SJCRH30 (cell line): Measurements from ENCODE around the gene MFSD2A. TPM values are rescaled to one million over a fixed set of nuclear protein-coding genes. Genes with fewer than 3 reads are reported as not detected.
"Not testable (repeated sequence)": the region's sequence is repeated elsewhere in the genome, so short reads cannot be mapped to it uniquely, and the experiment has no call there.

Experiments used
- DNase-seq, 2 experiments: peaks; one replicate each; pipeline ENCODE4 v3.0.0-alpha.2; 2015 to 2020
- H3K27ac ChIP-seq: fragments of 250-450 bp; sonication (Bioruptor Pico); 2 replicates; pipeline ENCODE4 v1.5.1; 2020; ENCODE audit warnings: mild to moderate bottlenecking, moderate library complexity
- H3K27me3 ChIP-seq: fragments of 250-450 bp; sonication (Bioruptor Pico); 2 replicates; pipeline ENCODE4 v1.5.1; 2020; ENCODE audit warnings: mild to moderate bottlenecking, moderate library complexity
- H3K36me3 ChIP-seq: fragments of 250-450 bp; sonication (Bioruptor Pico); 2 replicates; pipeline ENCODE4 v1.5.1; 2020; ENCODE audit warnings: mild to moderate bottlenecking, moderate library complexity
- H3K4me1 ChIP-seq: fragments of 250-450 bp; sonication (Bioruptor Pico); 2 replicates; pipeline ENCODE4 v1.5.1; 2020; ENCODE audit warnings: mild to moderate bottlenecking, moderate library complexity
- H3K4me3 ChIP-seq: fragments of 250-450 bp; sonication (Bioruptor Pico); 2 replicates; pipeline ENCODE4 v1.5.1; 2020; ENCODE audit warnings: mild to moderate bottlenecking, moderate library complexity
- H3K9me3 ChIP-seq: fragments of 250-450 bp; sonication (Bioruptor Pico); replicated peaks from 2 replicates; pipeline ENCODE4 v1.5.1; 2020; ENCODE audit warnings: mild to moderate bottlenecking, moderate library complexity
- total RNA-seq: library from RNA; depleted of rRNA; stranded (reverse); fragments of >200 nt; shearing (Covaris generic); gene quantifications from 2 replicates; pipeline ENCODE4 v1.2.3, GENCODE V29; 2014

MFSD2A gene
- total RNA-seq, 1 experiment from 2014 or later = 56.6 TPM

DNA sequence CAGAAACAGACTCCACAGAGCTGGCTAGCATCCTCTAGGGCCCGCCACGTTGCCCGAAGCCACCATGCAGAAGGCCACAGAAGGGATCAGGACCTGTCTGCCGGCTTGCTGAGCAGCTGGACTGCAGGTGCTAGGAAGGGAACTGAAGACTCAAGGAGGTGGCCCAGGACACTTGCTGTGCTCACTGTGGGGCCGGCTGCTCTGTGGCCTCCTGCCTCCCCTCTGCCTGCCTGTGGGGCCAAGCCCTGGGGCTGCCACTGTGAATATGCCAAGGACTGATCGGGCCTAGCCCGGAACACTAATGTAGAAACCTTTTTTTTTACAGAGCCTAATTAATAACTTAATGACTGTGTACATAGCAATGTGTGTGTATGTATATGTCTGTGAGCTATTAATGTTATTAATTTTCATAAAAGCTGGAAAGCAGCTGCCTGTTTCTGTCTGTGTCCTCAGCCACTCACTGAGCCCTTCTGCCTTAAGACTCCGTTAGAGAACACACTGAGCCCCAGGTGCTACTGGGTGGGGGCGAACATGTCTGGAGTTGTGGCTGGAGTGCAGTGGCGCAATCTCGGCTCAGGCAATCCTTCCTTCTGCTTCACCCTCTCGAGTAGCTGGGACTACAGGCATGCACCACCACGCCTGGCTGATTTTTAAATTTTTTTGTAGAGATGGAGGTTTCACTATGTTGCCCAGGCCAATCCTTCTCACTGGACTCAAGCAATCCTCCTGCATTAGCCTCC, 14.8 kb downstream of the MFSD2A start:
- no peak for DNase-seq
- peak overlapping the region; percentile 29 for H3K27ac ChIP-seq
- no peaks in the 10 kb centered on the region for H3K9me3 ChIP-seq
- H3K4me3 ChIP-seq = no peak overlapping the region
- H3K27me3 ChIP-seq = no peaks in the 10 kb centered on the region
- H3K36me3 ChIP-seq = peaks cover 49% of the 10 kb centered on the region
- H3K4me1 ChIP-seq = peaks cover 9% of the 10 kb centered on the region

DNA sequence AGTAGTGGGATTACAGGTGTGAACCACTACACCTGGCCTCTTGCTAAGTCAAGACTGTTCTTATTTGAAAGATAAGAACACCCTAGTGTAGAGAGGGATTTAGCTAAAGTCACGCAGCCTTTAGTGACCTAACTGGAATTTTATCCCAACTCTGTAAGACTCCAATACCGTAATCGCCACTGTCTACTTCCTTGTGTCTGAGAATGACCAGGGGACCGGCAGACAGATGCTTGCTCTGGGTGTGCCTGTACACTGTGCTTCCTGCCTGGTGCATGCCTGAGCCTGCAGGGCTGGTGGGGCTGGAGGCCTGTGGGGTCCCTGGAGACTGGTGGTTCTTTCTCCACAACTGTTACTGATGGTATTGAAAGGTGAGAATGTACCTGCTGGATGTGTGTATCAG, 15.3 kb downstream of the MFSD2A start:
- Histone ChIP-seq H3K27me3 (no peaks in the 10 kb centered on the region), H3K27ac (peak overlapping the region; percentile 29), H3K9me3 (no peaks in the 10 kb centered on the region), H3K4me1 (peaks cover 9% of the 10 kb centered on the region), H3K36me3 (peaks cover 43% of the 10 kb centered on the region), H3K4me3 (no peak overlapping the region)
- peak; percentile 38 to 42 for DNase-seq

DNA sequence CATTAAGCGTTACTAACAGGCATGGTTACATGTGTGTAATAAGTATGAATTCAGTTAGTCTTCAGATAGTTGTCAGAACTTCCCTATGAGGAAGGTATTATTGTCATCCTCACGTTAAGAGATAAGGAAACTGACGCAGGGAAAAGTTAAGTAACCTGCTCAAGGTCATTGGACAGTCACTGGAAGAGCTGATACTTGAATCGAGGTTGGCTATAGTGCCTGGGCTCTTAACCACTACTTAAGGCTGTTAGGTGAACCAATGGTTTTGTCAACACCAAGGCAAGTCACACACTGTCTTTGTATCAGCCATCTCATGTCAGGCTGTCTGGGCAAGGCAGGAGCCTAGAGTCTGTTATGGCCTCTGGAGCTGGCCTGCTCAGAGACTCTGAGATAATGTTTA, 16.2 kb downstream of the MFSD2A start:
- peaks cover 9% of the 10 kb centered on the region for H3K4me1 ChIP-seq
- no peaks in the 10 kb centered on the region for H3K9me3 ChIP-seq
- H3K4me3 ChIP-seq = no peak overlapping the region
- peaks cover 35% of the 10 kb centered on the region for H3K36me3 ChIP-seq
- peak overlapping the region; percentile 29 for H3K27ac ChIP-seq
- no peak for DNase-seq
- no peaks in the 10 kb centered on the region for H3K27me3 ChIP-seq

DNA sequence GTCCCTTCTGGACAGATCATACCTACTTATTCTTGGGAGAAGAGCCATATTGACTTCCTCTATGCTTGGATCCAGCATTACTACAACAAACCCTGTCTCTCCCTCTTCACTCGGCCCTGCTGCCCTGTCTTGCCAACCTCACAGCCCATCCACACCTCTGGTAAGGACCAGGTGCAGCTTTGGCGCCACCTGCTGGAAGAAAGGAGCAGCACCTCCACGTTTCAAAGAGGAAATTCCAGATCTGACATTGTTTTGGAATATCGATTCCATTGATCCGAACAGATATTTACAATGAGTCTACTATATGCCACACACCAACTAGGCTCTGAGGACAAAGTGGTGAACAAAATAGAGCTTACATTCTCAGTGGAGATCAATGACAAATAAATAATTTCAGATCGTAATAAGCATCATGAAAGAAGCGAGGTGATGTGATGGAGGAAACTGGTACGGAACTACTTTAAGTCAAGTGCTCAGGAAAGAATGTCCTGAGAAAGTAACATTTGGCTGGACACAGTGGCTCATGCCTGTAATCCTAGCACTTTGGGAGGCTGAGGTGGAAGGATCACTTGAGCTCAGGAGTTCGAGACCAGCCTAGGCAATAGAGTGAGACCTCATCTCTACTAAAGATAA, 18.7 kb downstream of the MFSD2A start:
- H3K9me3 ChIP-seq = no peaks in the 10 kb centered on the region
- H3K27me3 ChIP-seq = no peaks in the 10 kb centered on the region
- H3K4me3 ChIP-seq = no peak overlapping the region
- peaks cover 17% of the 10 kb centered on the region for H3K4me1 ChIP-seq
- peaks cover 10% of the 10 kb centered on the region for H3K36me3 ChIP-seq
- H3K27ac ChIP-seq = no peak overlapping the region
- DNase-seq = peak; percentile 80 to 89

DNA sequence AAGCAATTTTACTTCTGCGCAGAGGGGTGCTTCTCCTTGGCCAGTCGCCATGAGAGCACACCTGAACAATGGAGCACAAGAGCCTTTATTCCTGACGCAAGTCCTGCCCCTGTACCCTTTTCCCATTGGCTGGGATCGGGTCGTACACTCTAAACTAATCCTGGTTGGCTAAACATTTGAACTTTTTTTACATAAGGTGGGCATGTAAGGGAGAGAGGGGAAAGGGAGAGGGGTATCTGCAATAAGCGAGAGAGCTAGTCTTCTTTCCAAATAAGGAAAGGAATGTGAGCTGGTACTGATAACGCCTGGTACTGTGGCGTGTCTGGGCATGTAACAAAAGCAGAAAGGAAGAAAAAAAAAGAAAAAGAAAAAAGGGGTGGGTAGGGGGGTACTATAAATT, 21.8 kb downstream of the MFSD2A start:
- no peak overlapping the region for H3K4me3 ChIP-seq
- DNase-seq = no peak
- H3K27ac ChIP-seq = no peak overlapping the region
- no peaks in the 10 kb centered on the region for H3K36me3 ChIP-seq
- peaks cover 9% of the 10 kb centered on the region for H3K4me1 ChIP-seq
- no peaks in the 10 kb centered on the region for H3K9me3 ChIP-seq
- no peaks in the 10 kb centered on the region for H3K27me3 ChIP-seq

DNA sequence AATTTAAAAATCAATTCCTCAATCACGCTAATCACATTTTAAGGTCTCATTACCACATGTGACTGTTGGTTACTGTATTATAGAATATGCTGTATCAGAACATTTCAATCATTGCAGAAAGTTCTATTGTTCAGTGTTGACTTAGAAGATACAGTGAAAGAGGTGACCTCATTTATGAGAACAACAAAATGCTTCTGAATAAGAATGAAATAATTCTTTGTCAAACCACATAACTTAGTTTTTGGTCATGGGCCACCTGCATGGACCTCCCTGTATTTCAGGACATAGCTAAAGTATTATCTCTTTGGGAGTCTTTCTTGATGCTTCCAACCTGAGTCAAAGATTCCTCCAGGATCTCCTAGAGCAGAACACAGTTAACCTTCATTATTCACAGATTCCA, 22.3 kb downstream of the MFSD2A start:
- no peak for DNase-seq
- Histone ChIP-seq H3K27me3 (no peaks in the 10 kb centered on the region), H3K4me1 (peaks cover 9% of the 10 kb centered on the region), H3K36me3 (no peaks in the 10 kb centered on the region), H3K4me3 (no peak overlapping the region), H3K27ac (no peak overlapping the region), H3K9me3 (no peaks in the 10 kb centered on the region)

DNA sequence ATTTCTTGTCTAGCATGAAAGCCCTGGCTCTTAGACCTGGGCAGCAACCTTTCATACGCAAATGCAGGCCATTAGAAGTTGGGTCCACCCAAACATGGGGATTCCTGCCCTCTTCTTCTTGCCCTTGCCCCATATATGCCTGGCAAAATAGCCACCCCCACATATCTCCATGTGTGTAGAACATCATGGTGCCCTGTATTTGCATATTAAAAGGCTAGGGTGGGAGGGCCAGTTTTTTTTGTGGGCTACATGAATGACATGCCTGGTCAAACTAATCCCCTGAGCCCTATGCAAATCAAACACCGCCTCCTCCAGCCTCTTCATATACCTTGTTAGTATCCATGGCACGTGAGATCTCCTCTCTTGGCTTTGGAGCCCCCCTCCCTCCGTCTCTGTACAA, 24.7 kb downstream of the MFSD2A start:
- Histone ChIP-seq H3K36me3 (no peaks in the 10 kb centered on the region), H3K27ac (no peak overlapping the region), H3K4me1 (peaks cover 9% of the 10 kb centered on the region), H3K27me3 (no peaks in the 10 kb centered on the region), H3K9me3 (no peaks in the 10 kb centered on the region), H3K4me3 (no peak overlapping the region)
- DNase-seq = no peak

DNA sequence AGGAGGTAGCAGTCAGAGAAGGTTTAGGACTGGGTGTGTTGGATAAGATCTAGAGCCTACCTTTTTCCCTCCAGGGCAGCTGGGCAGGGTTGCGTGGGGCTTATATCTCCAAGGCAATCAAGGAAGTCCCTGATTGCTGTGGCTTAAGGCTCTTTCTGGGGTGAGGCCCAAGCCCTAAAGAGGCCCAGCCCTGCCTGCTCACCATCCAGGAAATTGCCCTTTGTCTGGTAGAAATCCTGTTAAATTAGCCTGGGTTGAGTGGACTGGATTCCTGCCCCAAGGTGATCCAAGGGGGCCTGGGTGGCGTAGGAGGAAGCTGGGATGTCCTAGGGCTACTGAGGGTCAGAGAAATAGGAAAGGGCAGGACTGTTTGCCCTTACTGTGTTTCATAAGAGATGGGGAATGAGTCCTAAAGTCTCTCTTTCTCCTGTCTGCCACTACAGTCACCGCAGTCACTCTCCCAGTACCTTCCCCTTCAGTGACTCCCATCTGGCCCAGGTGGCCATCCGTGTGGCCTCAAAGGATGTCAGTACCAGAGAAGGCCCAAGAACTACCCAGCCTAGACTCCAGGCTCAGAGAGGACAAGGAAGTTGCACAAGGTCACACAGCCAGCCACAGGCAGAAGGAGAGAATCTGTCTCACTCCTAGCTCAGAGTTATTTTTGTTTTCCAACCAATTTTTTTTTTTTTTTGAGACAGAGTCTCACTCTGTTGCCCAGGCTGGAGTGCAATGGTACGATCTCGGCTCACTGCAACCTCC, 25.8 kb downstream of the MFSD2A start:
- H3K27me3 ChIP-seq = no peaks in the 10 kb centered on the region

GRCh38 chr1:39981385-39981784, 26.4 kb downstream of the MFSD2A start:
- Histone ChIP-seq H3K4me3 (no peak overlapping the region), H3K9me3 (no peaks in the 10 kb centered on the region), H3K27ac (no peak overlapping the region), H3K4me1 (peaks cover 9% of the 10 kb centered on the region), H3K36me3 (no peaks in the 10 kb centered on the region), H3K27me3 (no peaks in the 10 kb centered on the region)
- no peak for DNase-seq

More for the DNA sequence above, 25.8 kb downstream of the MFSD2A start:
- Histone ChIP-seq H3K4me1 (peaks cover 9% of the 10 kb centered on the region), H3K4me3 (no peak overlapping the region), H3K27ac (no peak overlapping the region), H3K9me3 (no peaks in the 10 kb centered on the region), H3K36me3 (no peaks in the 10 kb centered on the region)
- DNase-seq = no peak

GRCh38 chr1:39981945-39982344, 27.0 kb downstream of the MFSD2A start:
- DNase-seq = no peak
- Histone ChIP-seq H3K27me3 (no peaks in the 10 kb centered on the region), H3K9me3 (no peaks in the 10 kb centered on the region), H3K4me1 (peaks cover 3% of the 10 kb centered on the region), H3K4me3 (no peak overlapping the region), H3K36me3 (no peaks in the 10 kb centered on the region), H3K27ac (no peak overlapping the region)

GRCh38 chr1:39984480-39984879, 29.5 kb downstream of the MFSD2A start:
- not testable (repeated sequence) for H3K36me3 ChIP-seq, H3K27ac ChIP-seq, H3K4me1 ChIP-seq, H3K4me3 ChIP-seq, H3K9me3 ChIP-seq, DNase-seq, H3K27me3 ChIP-seq

GRCh38 chr1:39984951-39985350, 30.0 kb downstream of the MFSD2A start:
- Histone ChIP-seq H3K27me3 (no peaks in the 10 kb centered on the region), H3K9me3 (0 out of 2 replicates have a peak, but pooled peaks cover 4% of the 10 kb centered on the region), H3K27ac (no peak overlapping the region), H3K4me1 (no peaks in the 10 kb centered on the region; the same call in 1 of the 2 replicates), H3K36me3 (no peaks in the 10 kb centered on the region), H3K4me3 (no peak overlapping the region)
- DNase-seq = no peak

DNA sequence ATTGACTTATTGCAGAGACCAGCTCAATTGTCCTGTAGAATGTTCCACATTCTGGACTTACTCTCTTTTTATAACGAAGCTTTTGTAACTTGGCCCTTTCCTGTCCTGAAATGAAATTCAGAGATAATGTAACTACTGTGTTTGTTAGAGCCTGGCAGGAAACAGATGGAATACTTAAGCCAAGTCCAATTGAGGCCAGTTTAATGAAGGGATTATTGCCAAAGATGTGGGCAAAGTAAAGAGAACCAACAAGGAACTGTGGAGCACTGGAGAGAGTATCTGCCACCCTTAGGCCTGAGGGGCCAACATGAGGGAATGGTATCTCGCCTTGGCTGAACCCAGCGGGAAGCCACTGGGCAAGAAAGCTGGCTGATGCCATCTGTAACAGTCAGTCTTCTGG, 32.9 kb downstream of the MFSD2A start:
- H3K4me1 ChIP-seq = no peaks in the 10 kb centered on the region
- 0 out of 2 replicates have a peak, but pooled peaks cover 4% of the 10 kb centered on the region for H3K9me3 ChIP-seq
- no peaks in the 10 kb centered on the region for H3K27me3 ChIP-seq
- no peak overlapping the region for H3K4me3 ChIP-seq
- H3K27ac ChIP-seq = no peak overlapping the region
- no peaks in the 10 kb centered on the region for H3K36me3 ChIP-seq
- DNase-seq = no peak

DNA sequence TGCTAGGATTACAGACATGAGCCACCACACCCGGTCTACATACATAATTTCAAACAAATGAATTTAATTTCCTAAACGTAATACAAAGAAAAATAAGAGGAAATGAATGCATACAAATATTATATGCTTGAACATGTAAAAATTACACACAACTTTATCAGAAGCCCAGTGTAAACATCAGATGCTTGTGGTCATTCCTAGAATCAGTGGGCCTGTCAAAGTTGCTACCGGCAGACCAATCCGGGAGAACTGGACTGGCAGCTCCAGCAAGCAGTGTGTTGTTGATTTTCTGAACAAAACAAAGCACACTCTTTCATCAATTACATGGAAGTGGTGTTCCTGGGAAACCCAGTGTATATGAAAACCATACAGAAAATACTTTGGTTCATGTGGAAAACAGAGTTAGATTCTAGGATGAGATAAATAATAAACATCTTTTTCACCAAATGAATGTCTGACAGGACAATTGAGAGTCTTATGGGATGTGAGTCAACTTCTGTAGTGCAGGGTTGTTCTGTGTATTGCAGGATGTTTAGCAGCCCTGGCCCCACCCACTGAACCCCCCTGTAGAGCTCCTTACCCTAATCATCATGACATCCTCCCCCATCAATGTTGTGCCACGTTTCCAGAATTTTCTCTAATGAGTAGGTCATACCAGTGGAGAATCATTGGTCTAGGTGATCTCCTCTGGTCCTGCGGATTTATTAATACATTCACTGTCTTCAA, 33.8 kb downstream of the MFSD2A start:
- H3K4me3 ChIP-seq = no peak overlapping the region
- no peaks in the 10 kb centered on the region for H3K27me3 ChIP-seq
- no peaks in the 10 kb centered on the region for H3K36me3 ChIP-seq
- no peak overlapping the region for H3K27ac ChIP-seq
- H3K9me3 ChIP-seq = 0 out of 2 replicates have a peak, but pooled peaks cover 4% of the 10 kb centered on the region
- no peak for DNase-seq
- no peaks in the 10 kb centered on the region for H3K4me1 ChIP-seq
